ENCODE results near the gene STXBP5. TPM values are rescaled to one million over a fixed set of nuclear protein-coding genes. Genes with fewer than 3 reads are reported as not detected.
A peak's percentile ranks its signal among the peaks of the same experiment; 100 is the strongest.

STXBP5 gene
- total and polyA plus RNA-seq, 9 of the 15 experiments (the other 6 are each of a cell fraction or from before 2014, with no cell fraction given), result 23.3 to 172 (median 71.5) TPM

DNA sequence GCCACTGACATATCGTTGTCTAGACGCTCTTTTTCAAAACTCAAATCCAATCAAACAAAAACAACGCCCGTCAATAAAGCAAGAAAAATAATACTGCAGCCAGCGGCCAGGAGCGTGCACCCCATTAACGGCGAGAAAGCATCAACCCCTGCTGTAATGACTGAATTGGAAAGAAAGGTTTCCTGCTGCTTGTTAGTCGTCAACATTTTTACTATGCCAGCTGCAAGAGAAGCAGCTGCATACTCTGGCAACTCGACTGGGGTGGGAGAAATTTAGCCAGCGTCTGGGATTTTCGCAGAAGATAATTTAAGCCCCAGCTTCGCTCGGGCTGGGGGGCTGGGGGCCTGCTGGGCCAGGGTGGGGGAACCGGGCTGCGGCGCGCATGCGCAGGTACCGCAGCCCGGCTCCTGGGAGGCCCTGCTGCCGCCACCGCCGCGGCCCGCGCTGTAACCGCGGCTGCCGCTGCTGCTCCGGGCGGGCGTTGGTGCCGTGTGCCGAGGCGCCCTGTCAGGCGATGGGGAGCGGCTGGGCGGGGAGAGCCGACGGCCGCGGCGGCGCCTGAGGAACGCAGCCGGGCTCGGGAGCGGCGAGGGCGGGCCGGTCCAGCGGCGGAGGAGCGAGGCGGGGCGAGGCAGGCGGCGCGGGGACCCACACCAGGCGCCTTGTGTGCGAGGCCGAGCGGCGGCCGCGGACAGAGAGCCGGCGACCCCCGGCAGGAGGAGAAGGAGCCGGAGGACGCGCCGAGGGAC is 732 bp upstream of the STXBP5 start (continued):
- TF ChIP-seq, protein P1, sequence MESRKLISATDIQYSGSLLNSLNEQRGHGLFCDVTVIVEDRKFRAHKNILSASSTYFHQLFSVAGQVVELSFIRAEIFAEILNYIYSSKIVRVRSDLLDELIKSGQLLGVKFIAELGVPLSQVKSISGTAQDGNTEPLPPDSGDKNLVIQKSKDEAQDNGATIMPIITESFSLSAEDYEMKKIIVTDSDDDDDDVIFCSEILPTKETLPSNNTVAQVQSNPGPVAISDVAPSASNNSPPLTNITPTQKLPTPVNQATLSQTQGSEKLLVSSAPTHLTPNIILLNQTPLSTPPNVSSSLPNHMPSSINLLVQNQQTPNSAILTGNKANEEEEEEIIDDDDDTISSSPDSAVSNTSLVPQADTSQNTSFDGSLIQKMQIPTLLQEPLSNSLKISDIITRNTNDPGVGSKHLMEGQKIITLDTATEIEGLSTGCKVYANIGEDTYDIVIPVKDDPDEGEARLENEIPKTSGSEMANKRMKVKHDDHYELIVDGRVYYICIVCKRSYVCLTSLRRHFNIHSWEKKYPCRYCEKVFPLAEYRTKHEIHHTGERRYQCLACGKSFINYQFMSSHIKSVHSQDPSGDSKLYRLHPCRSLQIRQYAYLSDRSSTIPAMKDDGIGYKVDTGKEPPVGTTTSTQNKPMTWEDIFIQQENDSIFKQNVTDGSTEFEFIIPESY (CRISPR knock-in tag; IDR thresholded peaks at IDR 0.05), result 0 out of 2 replicates have a peak, but pooled peaks have one; percentile 1
- TF ChIP-seq THRAP3 (IDR thresholded peaks at IDR 0.05; ENCODE audit: borderline replicate concordance) (no peak), RAD21 (CRISPR knock-in tag; conservative IDR thresholded peaks at IDR 0.05 in 1 of 2, IDR thresholded peaks at IDR 0.05 in 1 of 2) (peak; percentile 6; a peak in 1 of 4 replicates), FOXK1 (CRISPR knock-in tag; IDR thresholded peaks at IDR 0.05; ENCODE audit: borderline replicate concordance) (no peak), SMARCE1 (IDR thresholded peaks at IDR 0.05) (no peak), SREBF2 (CRISPR knock-in tag; IDR thresholded peaks at IDR 0.05) (no peak), SOX6 (IDR thresholded peaks at IDR 0.05) (0 out of 2 replicates have a peak, but pooled peaks have one; percentile 20), PURB (CRISPR knock-in tag; IDR thresholded peaks at IDR 0.05; ENCODE audit: low read depth) (no peak), MTA1 (IDR thresholded peaks at IDR 0.05; ENCODE audit: borderline replicate concordance) (no peak), TBP (optimal IDR thresholded peaks at IDR 0.05; ENCODE audit: low read depth, low read length) (peak; percentile 70), RB1 (IDR thresholded peaks at IDR 0.05; ENCODE audit: low read depth) (peak; percentile 93), HDGF (IDR thresholded peaks at IDR 0.05) (peak; percentile 46; the same call in 1 of the 2 replicates)
- TF ChIP-seq, protein P2, sequence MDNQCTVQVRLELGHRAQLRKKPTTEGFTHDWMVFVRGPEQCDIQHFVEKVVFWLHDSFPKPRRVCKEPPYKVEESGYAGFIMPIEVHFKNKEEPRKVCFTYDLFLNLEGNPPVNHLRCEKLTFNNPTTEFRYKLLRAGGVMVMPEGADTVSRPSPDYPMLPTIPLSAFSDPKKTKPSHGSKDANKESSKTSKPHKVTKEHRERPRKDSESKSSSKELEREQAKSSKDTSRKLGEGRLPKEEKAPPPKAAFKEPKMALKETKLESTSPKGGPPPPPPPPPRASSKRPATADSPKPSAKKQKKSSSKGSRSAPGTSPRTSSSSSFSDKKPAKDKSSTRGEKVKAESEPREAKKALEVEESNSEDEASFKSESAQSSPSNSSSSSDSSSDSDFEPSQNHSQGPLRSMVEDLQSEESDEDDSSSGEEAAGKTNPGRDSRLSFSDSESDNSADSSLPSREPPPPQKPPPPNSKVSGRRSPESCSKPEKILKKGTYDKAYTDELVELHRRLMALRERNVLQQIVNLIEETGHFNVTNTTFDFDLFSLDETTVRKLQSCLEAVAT (IDR thresholded peaks at IDR 0.05), result peak; percentile 95 to 96
- TF ChIP-seq, protein P3, sequence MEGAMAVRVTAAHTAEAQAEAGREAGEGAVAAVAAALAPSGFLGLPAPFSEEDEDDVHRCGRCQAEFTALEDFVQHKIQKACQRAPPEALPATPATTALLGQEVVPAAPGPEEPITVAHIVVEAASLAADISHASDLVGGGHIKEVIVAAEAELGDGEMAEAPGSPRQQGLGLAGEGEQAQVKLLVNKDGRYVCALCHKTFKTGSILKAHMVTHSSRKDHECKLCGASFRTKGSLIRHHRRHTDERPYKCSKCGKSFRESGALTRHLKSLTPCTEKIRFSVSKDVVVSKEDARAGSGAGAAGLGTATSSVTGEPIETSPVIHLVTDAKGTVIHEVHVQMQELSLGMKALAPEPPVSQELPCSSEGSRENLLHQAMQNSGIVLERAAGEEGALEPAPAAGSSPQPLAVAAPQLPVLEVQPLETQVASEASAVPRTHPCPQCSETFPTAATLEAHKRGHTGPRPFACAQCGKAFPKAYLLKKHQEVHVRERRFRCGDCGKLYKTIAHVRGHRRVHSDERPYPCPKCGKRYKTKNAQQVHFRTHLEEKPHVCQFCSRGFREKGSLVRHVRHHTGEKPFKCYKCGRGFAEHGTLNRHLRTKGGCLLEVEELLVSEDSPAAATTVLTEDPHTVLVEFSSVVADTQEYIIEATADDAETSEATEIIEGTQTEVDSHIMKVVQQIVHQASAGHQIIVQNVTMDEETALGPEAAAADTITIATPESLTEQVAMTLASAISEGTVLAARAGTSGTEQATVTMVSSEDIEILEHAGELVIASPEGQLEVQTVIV (CRISPR knock-in tag; IDR thresholded peaks at IDR 0.05; ENCODE audit: borderline replicate concordance), result peak; percentile 72; the same call in 1 of the 2 replicates
- TF ChIP-seq, protein P4, sequence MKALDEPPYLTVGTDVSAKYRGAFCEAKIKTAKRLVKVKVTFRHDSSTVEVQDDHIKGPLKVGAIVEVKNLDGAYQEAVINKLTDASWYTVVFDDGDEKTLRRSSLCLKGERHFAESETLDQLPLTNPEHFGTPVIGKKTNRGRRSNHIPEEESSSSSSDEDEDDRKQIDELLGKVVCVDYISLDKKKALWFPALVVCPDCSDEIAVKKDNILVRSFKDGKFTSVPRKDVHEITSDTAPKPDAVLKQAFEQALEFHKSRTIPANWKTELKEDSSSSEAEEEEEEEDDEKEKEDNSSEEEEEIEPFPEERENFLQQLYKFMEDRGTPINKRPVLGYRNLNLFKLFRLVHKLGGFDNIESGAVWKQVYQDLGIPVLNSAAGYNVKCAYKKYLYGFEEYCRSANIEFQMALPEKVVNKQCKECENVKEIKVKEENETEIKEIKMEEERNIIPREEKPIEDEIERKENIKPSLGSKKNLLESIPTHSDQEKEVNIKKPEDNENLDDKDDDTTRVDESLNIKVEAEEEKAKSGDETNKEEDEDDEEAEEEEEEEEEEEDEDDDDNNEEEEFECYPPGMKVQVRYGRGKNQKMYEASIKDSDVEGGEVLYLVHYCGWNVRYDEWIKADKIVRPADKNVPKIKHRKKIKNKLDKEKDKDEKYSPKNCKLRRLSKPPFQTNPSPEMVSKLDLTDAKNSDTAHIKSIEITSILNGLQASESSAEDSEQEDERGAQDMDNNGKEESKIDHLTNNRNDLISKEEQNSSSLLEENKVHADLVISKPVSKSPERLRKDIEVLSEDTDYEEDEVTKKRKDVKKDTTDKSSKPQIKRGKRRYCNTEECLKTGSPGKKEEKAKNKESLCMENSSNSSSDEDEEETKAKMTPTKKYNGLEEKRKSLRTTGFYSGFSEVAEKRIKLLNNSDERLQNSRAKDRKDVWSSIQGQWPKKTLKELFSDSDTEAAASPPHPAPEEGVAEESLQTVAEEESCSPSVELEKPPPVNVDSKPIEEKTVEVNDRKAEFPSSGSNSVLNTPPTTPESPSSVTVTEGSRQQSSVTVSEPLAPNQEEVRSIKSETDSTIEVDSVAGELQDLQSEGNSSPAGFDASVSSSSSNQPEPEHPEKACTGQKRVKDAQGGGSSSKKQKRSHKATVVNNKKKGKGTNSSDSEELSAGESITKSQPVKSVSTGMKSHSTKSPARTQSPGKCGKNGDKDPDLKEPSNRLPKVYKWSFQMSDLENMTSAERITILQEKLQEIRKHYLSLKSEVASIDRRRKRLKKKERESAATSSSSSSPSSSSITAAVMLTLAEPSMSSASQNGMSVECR (CRISPR knock-in tag; IDR thresholded peaks at IDR 0.05), result 0 out of 2 replicates have a peak, but pooled peaks have one; percentile 19
- TF ChIP-seq, protein P5, sequence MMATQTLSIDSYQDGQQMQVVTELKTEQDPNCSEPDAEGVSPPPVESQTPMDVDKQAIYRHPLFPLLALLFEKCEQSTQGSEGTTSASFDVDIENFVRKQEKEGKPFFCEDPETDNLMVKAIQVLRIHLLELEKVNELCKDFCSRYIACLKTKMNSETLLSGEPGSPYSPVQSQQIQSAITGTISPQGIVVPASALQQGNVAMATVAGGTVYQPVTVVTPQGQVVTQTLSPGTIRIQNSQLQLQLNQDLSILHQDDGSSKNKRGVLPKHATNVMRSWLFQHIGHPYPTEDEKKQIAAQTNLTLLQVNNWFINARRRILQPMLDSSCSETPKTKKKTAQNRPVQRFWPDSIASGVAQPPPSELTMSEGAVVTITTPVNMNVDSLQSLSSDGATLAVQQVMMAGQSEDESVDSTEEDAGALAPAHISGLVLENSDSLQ (IDR thresholded peaks at IDR 0.05), result peak; percentile 43; the same call in 1 of the 2 replicates

Data from K562 (cell line).